ENCODE results near the gene RIPK4. TPM values are rescaled to one million over a fixed set of nuclear protein-coding genes. Genes with fewer than 3 reads are reported as not detected.

The RIPK4 gene
- total and polyA plus RNA-seq, 12 donors = 0.04 to 0.18 (median 0.14) TPM; not detected in 5

- peaks cover 0 to 21% of the 10 kb centered on the region in 2 donors for H3K4me1 ChIP-seq (replicated peaks in 1 of 2)
- peaks cover 83% of the 10 kb centered on the region for H3K27me3 ChIP-seq
- no peak overlapping the region for H3K27ac ChIP-seq
- H3K9me3 ChIP-seq (replicated peaks in 1 of 3) = no peaks in the 10 kb centered on the region
- no peaks in the 10 kb centered on the region for H3K36me3 ChIP-seq (replicated peaks in 1 of 2)
- TF ChIP-seq POLR2A (IDR thresholded peaks at IDR 0.05) (no peak), CTCF (IDR thresholded peaks at IDR 0.05) (no peak)
- no peak overlapping the region for H3K4me3 ChIP-seq
- no peak for DNase-seq
- WGBS, 4 donors = 75 to 85% (median 80%) methylated on average over 6 to 7 of the region's 7 CpGs
- intact Hi-C loops (cut with DNase I) = no loop called here
Observed at GRCh38 chr21:41764558-41765419, 2.1 kb downstream of the RIPK4 start.

- intact Hi-C loops (cut with DNase I) = no loop called here
- no peak for DNase-seq
- H3K27me3 ChIP-seq = peaks cover 77% of the 10 kb centered on the region
Observed at GRCh38 chr21:41763996-41764395, 2.9 kb downstream of the RIPK4 start.

GRCh38 chr21:41763398-41763931 lies 3.4 kb downstream of the RIPK4 start:
- no peak for TF ChIP-seq CTCF (IDR thresholded peaks at IDR 0.05)
- TF ChIP-seq POLR2A (IDR thresholded peaks at IDR 0.05) = no peak
- H3K27ac ChIP-seq = no peak overlapping the region
- no peaks in the 10 kb centered on the region for H3K36me3 ChIP-seq (replicated peaks in 1 of 2)
- DNase-seq = no peak
- peaks cover 0 to 15% of the 10 kb centered on the region in 2 donors for H3K4me1 ChIP-seq (replicated peaks in 1 of 2)
- no peak overlapping the region for H3K4me3 ChIP-seq
- WGBS, 4 donors = 40 to 52% (median 46%) methylated on average over 17 to 21 of the region's 21 CpGs
- H3K9me3 ChIP-seq (replicated peaks in 1 of 3) = no peaks in the 10 kb centered on the region
- H3K27me3 ChIP-seq = peaks cover 71% of the 10 kb centered on the region
- intact Hi-C loops (cut with DNase I) = no loop called here

More at GRCh38 chr21:41763996-41764395, 2.9 kb downstream of the RIPK4 start:
- Histone ChIP-seq H3K36me3 (replicated peaks in 1 of 2) (no peaks in the 10 kb centered on the region), H3K9me3 (replicated peaks in 1 of 3) (no peaks in the 10 kb centered on the region), H3K27ac (no peak overlapping the region), H3K4me1 (replicated peaks in 1 of 2) (peaks cover 0 to 20% of the 10 kb centered on the region in 2 donors), H3K4me3 (no peak overlapping the region)
- TF ChIP-seq POLR2A (IDR thresholded peaks at IDR 0.05) = no peak
- no peak for TF ChIP-seq CTCF (IDR thresholded peaks at IDR 0.05)
- WGBS, 4 donors = 56 to 75% (median 66%) methylated on average over 3 to 8 of the region's 8 CpGs; no CpG with 5 or more reads in 1 of the 4 donors

GRCh38 chr21:41762753-41763152 lies 4.1 kb downstream of the RIPK4 start:
- H3K9me3 ChIP-seq (replicated peaks in 1 of 3) = no peaks in the 10 kb centered on the region
- H3K36me3 ChIP-seq (replicated peaks in 1 of 2) = no peaks in the 10 kb centered on the region
- DNase-seq = no peak
- no peak overlapping the region for H3K4me3 ChIP-seq
- intact Hi-C loops (cut with DNase I) = no loop called here
- peaks cover 64% of the 10 kb centered on the region for H3K27me3 ChIP-seq
- no peak overlapping the region for H3K27ac ChIP-seq
- 27 to 39% (median 29%) methylated on average over 15 to 16 of the region's 16 CpGs for WGBS, 4 donors
- H3K4me1 ChIP-seq (replicated peaks in 1 of 2) = peaks cover 0 to 8% of the 10 kb centered on the region in 2 donors
- TF ChIP-seq CTCF (IDR thresholded peaks at IDR 0.05) (no peak), POLR2A (IDR thresholded peaks at IDR 0.05) (no peak)
